Prostate gland (tissue), 2 donors: Measurements from ENCODE around the gene PTPN18.

Source experiments
- POLR2A ChIP-seq: fragments of 450-650 bp; IDR thresholded peaks from one replicate; pipeline ENCODE4 v1.6.1; 2016; ENCODE audit warnings: antibody characterized with exemption, mild to moderate bottlenecking
- POLR2AphosphoS5 ChIP-seq: sonication (generic); formaldehyde crosslinking; IDR thresholded peaks from one replicate; pipeline ENCODE4 v1.6.1; 2017; ENCODE audit warnings: antibody characterized with exemption
- TF ChIP-seq, protein P1 (sequence below), 4 experiments: fragments of 200-600 bp in 2 of 4; fragments of 450-650 bp in 2 of 4; sonication (generic) in 2 of 4; IDR thresholded peaks; 1 replicate in 3 of 4; 2 replicates in 1 of 4; pipeline ENCODE4 v1.5.1; 2016 to 2019; ENCODE audit warnings: antibody characterized with exemption in 4 of 4, mild to moderate bottlenecking in 2 of 4, moderate library complexity in 2 of 4

DNA sequence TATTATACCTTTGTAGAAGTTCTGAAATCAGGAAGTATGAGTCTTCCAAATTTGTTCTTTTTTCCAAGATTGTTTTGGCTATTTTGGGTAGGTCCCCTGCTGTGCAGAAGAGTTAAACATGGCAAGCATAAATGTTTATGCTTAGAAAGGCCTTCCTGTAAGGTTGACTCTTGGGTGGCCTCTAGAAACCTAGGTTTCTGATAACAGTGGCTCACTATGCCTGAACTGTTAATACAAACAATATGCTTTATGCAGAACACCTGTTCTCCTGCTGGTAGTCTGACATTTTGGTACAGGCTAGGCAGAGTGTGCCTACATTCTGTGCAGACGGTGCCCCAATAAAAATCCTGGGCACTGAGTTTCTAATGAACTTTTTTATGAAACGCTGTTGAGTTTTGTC, 10.1 kb downstream of the PTPN18 start:
- TF ChIP-seq, protein P1, sequence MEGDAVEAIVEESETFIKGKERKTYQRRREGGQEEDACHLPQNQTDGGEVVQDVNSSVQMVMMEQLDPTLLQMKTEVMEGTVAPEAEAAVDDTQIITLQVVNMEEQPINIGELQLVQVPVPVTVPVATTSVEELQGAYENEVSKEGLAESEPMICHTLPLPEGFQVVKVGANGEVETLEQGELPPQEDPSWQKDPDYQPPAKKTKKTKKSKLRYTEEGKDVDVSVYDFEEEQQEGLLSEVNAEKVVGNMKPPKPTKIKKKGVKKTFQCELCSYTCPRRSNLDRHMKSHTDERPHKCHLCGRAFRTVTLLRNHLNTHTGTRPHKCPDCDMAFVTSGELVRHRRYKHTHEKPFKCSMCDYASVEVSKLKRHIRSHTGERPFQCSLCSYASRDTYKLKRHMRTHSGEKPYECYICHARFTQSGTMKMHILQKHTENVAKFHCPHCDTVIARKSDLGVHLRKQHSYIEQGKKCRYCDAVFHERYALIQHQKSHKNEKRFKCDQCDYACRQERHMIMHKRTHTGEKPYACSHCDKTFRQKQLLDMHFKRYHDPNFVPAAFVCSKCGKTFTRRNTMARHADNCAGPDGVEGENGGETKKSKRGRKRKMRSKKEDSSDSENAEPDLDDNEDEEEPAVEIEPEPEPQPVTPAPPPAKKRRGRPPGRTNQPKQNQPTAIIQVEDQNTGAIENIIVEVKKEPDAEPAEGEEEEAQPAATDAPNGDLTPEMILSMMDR (IDR thresholded peaks at IDR 0.05), result no peak
- TF ChIP-seq POLR2A (no peak), POLR2AphosphoS5 (no peak)
